Calu3 (cell line): ENCODE results near the gene ASB4. TPM values are rescaled to one million over a fixed set of nuclear protein-coding genes. Genes with fewer than 3 reads are reported as not detected.

ENCODE experiments used
- BruUV-seq: library from RNA; stranded (reverse); fragments of 400-500 nt; replicated peaks from 2 replicates; lab custom pipeline; 2021; lab: Mats Ljungman, UMichigan
- CTCF ChIA-PET: fragments of 300-600 bp; sonication (Branson Sonifier 250); formaldehyde crosslinking; loops from one replicate; lab custom pipeline; 2022; ENCODE audit warnings: antibody characterized with exemption; lab: Charles Lee
- DNase-seq: peaks from one replicate; pipeline ENCODE4 v3.0.0; 2022
- H3K27ac Mint-ChIP-seq: one replicate; pipeline ENCODE4 v1.8.0; 2022; ENCODE audit warnings: mixed read lengths; ENCODE audit not compliant: unreplicated experiment
- H3K27me3 Mint-ChIP-seq: one replicate; pipeline ENCODE4 v1.8.0; 2022; ENCODE audit warnings: mixed read lengths; ENCODE audit not compliant: unreplicated experiment
- H3K36me3 Mint-ChIP-seq: one replicate; pipeline ENCODE4 v1.8.0; 2022; ENCODE audit warnings: mild to moderate bottlenecking, moderate library complexity, mixed read lengths; ENCODE audit not compliant: insufficient read depth, unreplicated experiment
- H3K4me1 Mint-ChIP-seq: one replicate; pipeline ENCODE4 v1.8.0; 2022; ENCODE audit warnings: mild to moderate bottlenecking, low read depth, mixed read lengths; ENCODE audit not compliant: unreplicated experiment
- H3K4me3 Mint-ChIP-seq: one replicate; pipeline ENCODE4 v1.8.0; 2022; ENCODE audit warnings: mild to moderate bottlenecking, low read depth, moderate library complexity, mixed read lengths; ENCODE audit not compliant: unreplicated experiment
- H3K9me3 Mint-ChIP-seq: one replicate; pipeline ENCODE4 v1.8.0; 2022; ENCODE audit warnings: low read depth, mixed read lengths; ENCODE audit not compliant: unreplicated experiment
- intact Hi-C: fragments of 100-400 bp; cut with micrococcal nuclease; formaldehyde crosslinking; loops from one replicate; pipeline ENCODE4 v1.10.0; 2022; ENCODE audit not compliant: unreplicated experiment
- total RNA-seq: library from RNA; stranded (reverse); gene quantifications from 2 replicates; pipeline ENCODE4 v1.2.3, GENCODE V29; 2022
- TF ChIP-seq, protein P1 (sequence below): fragments of 200-600 bp; IDR thresholded peaks from one replicate; pipeline ENCODE4 v1.8.0; 2022; ENCODE audit warnings: antibody characterized with exemption; ENCODE audit not compliant: unreplicated experiment

The ASB4 gene
- total RNA-seq, 1 experiment from 2014 or later = 0.47 TPM

DNA sequence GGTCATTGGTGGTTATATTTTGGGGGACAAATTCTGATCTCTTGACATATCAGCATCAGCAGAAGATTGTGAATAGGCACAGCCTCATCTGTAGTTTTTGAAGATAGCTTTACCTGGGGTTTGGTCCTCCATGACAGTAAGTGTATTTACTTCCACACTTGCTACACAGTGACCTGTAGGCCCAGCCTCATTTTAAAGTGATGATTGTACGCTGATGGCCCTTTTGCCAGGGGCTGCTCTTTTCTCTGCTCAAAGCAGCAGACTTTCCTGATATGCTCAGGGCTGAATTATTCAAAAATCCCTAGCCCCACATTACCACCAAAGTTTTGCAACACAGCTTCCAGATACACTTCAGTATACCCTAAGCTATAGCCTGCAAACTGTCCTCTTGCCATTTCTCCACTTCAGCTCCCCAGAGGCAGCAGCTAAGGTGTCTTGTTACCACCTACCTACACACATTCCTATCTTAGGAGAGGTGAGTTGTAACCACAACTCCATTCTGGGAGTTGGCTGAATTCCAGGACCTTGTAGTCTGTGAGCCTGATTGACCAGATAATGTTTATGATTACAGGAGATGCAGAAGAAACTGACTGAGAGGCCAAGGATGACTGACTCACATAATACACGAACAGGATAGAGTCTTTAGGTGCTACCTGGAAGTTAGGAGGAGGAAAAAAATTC is 6.0 kb downstream of the ASB4 start:
- CTCF ChIA-PET = interaction anchor here (0.8 to 1.8 kb wide), 3 partner anchors 10 to 20 kb away, joined by 3 to 8 read pairs (median 3); no protein-coding TSS in a partner anchor
- DNase-seq = peak; percentile 71
- H3K9me3 Mint-ChIP-seq = no peaks in the 10 kb centered on the region
- no TSS peak for BruUV-seq
- H3K36me3 Mint-ChIP-seq = no peaks in the 10 kb centered on the region
- H3K27ac Mint-ChIP-seq = no peak overlapping the region
- intact Hi-C loops = no loop called here
- TF ChIP-seq, protein P1, sequence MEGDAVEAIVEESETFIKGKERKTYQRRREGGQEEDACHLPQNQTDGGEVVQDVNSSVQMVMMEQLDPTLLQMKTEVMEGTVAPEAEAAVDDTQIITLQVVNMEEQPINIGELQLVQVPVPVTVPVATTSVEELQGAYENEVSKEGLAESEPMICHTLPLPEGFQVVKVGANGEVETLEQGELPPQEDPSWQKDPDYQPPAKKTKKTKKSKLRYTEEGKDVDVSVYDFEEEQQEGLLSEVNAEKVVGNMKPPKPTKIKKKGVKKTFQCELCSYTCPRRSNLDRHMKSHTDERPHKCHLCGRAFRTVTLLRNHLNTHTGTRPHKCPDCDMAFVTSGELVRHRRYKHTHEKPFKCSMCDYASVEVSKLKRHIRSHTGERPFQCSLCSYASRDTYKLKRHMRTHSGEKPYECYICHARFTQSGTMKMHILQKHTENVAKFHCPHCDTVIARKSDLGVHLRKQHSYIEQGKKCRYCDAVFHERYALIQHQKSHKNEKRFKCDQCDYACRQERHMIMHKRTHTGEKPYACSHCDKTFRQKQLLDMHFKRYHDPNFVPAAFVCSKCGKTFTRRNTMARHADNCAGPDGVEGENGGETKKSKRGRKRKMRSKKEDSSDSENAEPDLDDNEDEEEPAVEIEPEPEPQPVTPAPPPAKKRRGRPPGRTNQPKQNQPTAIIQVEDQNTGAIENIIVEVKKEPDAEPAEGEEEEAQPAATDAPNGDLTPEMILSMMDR = no peak
- peaks cover 32% of the 10 kb centered on the region for H3K4me1 Mint-ChIP-seq
- H3K4me3 Mint-ChIP-seq = no peak overlapping the region
- no peaks in the 10 kb centered on the region for H3K27me3 Mint-ChIP-seq

DNA sequence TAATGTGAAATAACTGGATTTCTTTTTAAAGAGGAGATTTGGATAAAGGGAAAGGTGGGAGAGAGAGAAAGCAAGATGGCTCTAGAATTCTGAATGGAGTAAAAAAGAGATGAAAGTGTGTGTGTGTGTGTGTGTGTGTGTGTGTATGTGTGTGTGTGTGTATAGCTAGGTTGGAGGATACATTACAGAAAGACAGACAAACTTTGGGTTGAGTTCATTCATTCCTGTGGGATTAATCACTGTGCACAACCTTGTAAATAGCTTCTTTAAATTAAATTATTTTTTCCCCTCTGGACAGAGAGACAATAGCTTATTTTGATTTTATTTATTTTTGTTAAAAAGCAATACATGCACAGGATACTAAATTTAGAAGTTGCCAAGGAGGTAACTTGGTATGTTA is 7.5 kb downstream of the ASB4 start:
- Mint-ChIP-seq H3K4me1 (peaks cover 32% of the 10 kb centered on the region), H3K27ac (no peak overlapping the region), H3K36me3 (no peaks in the 10 kb centered on the region), H3K27me3 (no peaks in the 10 kb centered on the region), H3K9me3 (no peaks in the 10 kb centered on the region), H3K4me3 (no peak overlapping the region)
- no TSS peak for BruUV-seq
- DNase-seq = no peak
- intact Hi-C loops = no loop called here
- CTCF ChIA-PET = interaction anchor here (0.6 kb wide), 1 partner anchor 115 kb away, joined by 3 read pairs; no protein-coding TSS in a partner anchor
- TF ChIP-seq, protein P1 = no peak

DNA sequence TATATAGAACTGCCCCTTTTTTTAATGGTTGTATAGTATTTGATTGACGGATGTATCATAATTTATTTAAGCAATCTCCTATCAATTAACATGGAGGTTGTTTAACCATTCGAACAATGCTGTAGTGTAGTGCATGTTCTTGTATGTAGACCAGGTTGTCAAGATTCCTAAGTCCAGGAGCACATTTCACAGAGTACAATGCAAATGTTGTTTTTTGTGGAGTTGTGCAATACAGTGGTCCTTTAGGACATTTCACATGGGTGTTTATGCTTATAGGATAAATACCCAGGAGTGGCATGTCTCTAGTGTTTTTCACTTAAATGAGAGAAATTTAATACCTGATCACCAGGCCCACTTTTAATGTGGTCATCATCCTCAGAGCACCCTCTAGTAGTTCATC is 8.1 kb downstream of the ASB4 start:
- Mint-ChIP-seq H3K27ac (no peak overlapping the region), H3K36me3 (no peaks in the 10 kb centered on the region), H3K9me3 (no peaks in the 10 kb centered on the region), H3K4me3 (no peak overlapping the region), H3K27me3 (no peaks in the 10 kb centered on the region), H3K4me1 (peaks cover 32% of the 10 kb centered on the region)
- no TSS peak for BruUV-seq
- intact Hi-C loops = no loop called here
- CTCF ChIA-PET = interaction anchor here (0.6 kb wide), 1 partner anchor 115 kb away, joined by 3 read pairs; no protein-coding TSS in a partner anchor
- TF ChIP-seq, protein P1 = no peak
- no peak for DNase-seq

DNA sequence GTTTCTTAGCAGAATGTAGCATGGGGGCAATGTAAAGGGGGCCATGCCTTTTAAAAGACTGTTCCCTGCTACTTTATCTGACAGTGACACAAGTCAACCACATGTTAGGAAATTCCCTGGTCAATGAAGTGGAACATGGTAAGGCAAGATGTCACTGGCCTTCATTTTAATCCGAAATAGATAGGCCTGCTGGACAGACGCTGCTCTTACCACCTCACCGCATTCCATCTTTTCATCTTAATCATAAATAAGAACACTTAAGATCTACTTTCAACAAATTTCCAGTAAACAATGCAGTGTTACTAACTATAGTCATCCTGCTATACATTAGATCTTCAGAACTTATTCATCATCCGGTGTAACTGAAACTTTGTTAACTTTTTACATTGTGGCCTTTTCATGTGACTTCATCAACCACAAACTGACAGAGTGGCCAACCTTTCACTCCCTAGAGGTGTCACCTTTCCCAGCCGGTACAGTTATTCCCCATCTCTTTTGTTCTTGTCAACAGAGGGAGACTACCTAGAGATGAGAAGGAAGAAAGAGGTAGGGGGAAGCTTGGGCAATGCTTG is 15.6 kb downstream of the ASB4 start:
- TF ChIP-seq, protein P1 = no peak
- Mint-ChIP-seq H3K27me3 (no peaks in the 10 kb centered on the region), H3K27ac (no peak overlapping the region), H3K4me1 (peaks cover 6% of the 10 kb centered on the region), H3K9me3 (no peaks in the 10 kb centered on the region), H3K4me3 (no peak overlapping the region), H3K36me3 (no peaks in the 10 kb centered on the region)
- intact Hi-C loops = no loop called here
- CTCF ChIA-PET = no interaction called here
- no TSS peak for BruUV-seq
- no peak for DNase-seq
